Mesothelial cell of epicardium (in vitro differentiated cells): ENCODE data around the gene FKTN. TPM values are rescaled to one million over a fixed set of nuclear protein-coding genes. Genes with fewer than 3 reads are reported as not detected.
A peak's percentile ranks its signal among the peaks of the same experiment; 100 is the strongest.

Source experiments
- DNase-seq, 2 experiments: peaks; one replicate each; pipeline ENCODE4 v3.0.0; 2021; ENCODE audit warnings: low spot score in 2 of 2; ENCODE audit not compliant: unreplicated experiment in 2 of 2
- H3K27ac Mint-ChIP-seq: 2 replicates; pipeline ENCODE4 v1.8.0; 2021; ENCODE audit warnings: mixed read lengths
- H3K27me3 Mint-ChIP-seq: 2 replicates; pipeline ENCODE4 v1.8.0; 2021; ENCODE audit warnings: low read depth, mixed read lengths
- H3K36me3 Mint-ChIP-seq: 2 replicates; pipeline ENCODE4 v1.8.0; 2021; ENCODE audit warnings: mixed read lengths
- H3K4me1 Mint-ChIP-seq: 2 replicates; pipeline ENCODE4 v1.8.0; 2021; ENCODE audit warnings: mixed read lengths
- H3K4me3 Mint-ChIP-seq: 2 replicates; pipeline ENCODE4 v1.8.0; 2021; ENCODE audit warnings: mild to moderate bottlenecking, moderate library complexity, mixed read lengths
- H3K9me3 Mint-ChIP-seq: 2 replicates; pipeline ENCODE4 v1.8.0; 2021; ENCODE audit warnings: mixed read lengths
- CTCF ChIP-seq: fragments of 200-600 bp; sonication (generic); IDR thresholded peaks from one replicate; pipeline ENCODE4 v1.5.0; 2021; ENCODE audit warnings: antibody characterized with exemption; ENCODE audit not compliant: unreplicated experiment
- total RNA-seq: library from RNA; stranded (reverse); gene quantifications from 3 replicates; pipeline ENCODE4 v1.2.1, GENCODE V29; 2021

FKTN gene
- total RNA-seq, 1 donor from 2014 or later, result 26.8 TPM

DNA sequence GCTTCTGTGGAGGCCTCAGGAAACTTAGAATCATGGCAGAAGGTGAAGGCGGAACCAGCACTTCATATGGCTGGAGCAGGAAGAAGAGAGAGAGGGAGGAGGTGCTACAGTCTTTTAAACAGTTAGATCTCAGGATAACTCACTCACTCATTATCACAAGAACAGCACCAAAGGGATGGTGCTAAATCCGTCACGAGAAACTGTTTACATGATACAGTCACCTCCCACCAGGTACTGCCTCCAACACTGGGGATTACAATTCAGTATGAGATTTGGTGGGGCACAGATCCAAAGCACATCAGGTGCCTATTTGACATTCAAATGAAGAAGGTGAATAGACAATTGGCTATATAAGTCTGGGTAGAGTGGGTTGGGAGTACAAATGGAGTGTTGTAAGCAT lies 35.2 kb downstream of the FKTN start:
- Mint-ChIP-seq H3K27me3 (no peaks in the 10 kb centered on the region), H3K36me3 (peaks cover 34% of the 10 kb centered on the region), H3K27ac (no peak overlapping the region), H3K9me3 (peaks cover 20% of the 10 kb centered on the region), H3K4me3 (no peak overlapping the region), H3K4me1 (no peaks in the 10 kb centered on the region)
- no peak for TF ChIP-seq CTCF
- DNase-seq, result no peak

- H3K9me3 Mint-ChIP-seq, result no peaks in the 10 kb centered on the region
- H3K4me3 Mint-ChIP-seq, result no peak overlapping the region
- peak; percentile 66 for TF ChIP-seq CTCF
- no peak for DNase-seq
- H3K4me1 Mint-ChIP-seq, result no peaks in the 10 kb centered on the region
- no peaks in the 10 kb centered on the region for H3K27me3 Mint-ChIP-seq
- H3K27ac Mint-ChIP-seq, result no peak overlapping the region
- H3K36me3 Mint-ChIP-seq, result peaks cover 12% of the 10 kb centered on the region
These were observed 51.0 kb downstream of the FKTN start for GRCh38 chr9:105608721-105609598.

DNA sequence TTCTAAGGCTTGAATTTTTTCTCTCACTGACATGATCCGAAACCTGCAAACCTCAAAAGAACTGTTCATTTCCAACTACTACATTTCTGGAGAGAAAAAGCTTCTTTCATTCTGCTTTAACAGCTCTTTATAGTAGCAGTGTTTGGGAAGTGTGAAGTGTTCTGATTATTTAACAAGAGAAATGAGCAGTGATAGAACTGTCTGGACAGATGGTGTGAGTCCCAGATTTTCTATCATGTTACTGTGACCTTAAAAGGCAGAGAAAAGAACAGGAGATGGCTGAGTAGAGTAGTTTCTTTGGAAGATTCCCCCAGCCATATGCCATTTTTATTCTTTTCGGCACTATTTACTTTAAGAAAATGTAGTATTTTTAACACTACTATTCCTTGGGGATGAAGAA lies 63.1 kb downstream of the FKTN start:
- TF ChIP-seq CTCF, result no peak
- H3K4me3 Mint-ChIP-seq, result no peak overlapping the region
- no peaks in the 10 kb centered on the region for H3K4me1 Mint-ChIP-seq
- H3K27me3 Mint-ChIP-seq, result no peaks in the 10 kb centered on the region
- H3K27ac Mint-ChIP-seq, result no peak overlapping the region
- no peaks in the 10 kb centered on the region for H3K9me3 Mint-ChIP-seq
- no peak for DNase-seq
- no peaks in the 10 kb centered on the region for H3K36me3 Mint-ChIP-seq

GRCh38 chr9:105625088-105625487 lies 67.2 kb downstream of the FKTN start:
- Mint-ChIP-seq H3K27me3 (no peaks in the 10 kb centered on the region), H3K4me3 (no peak overlapping the region), H3K4me1 (no peaks in the 10 kb centered on the region), H3K9me3 (no peaks in the 10 kb centered on the region), H3K36me3 (peaks cover 8% of the 10 kb centered on the region), H3K27ac (no peak overlapping the region)
- DNase-seq, result no peak
- TF ChIP-seq CTCF, result no peak

DNA sequence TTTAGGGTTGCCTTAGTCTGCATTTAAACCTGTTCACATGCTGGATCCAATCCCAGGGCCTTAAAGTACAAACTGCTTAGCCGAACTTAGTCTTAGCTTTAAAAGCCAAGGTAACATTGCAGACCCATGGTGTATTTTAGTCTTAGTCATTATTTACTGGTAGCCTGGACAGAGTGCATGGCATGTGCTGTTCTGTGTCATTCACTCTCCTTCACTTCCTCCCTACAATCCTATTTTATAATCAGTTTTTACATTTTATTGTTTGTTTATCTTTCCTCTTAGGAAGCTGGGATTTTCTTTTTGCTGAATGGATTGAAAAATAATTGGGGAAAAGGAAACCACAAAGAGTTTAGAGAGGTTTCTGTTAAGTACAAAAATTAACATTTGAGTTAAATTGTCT lies 74.9 kb downstream of the FKTN start:
- no peak for DNase-seq
- no peak overlapping the region for H3K4me3 Mint-ChIP-seq
- no peaks in the 10 kb centered on the region for H3K9me3 Mint-ChIP-seq
- H3K4me1 Mint-ChIP-seq, result no peaks in the 10 kb centered on the region
- H3K27ac Mint-ChIP-seq, result no peak overlapping the region
- peaks cover 19% of the 10 kb centered on the region for H3K36me3 Mint-ChIP-seq
- no peak for TF ChIP-seq CTCF
- H3K27me3 Mint-ChIP-seq, result no peaks in the 10 kb centered on the region
